IMR-90 (cell line): ENCODE data around the gene IGFBPL1.

Experiments
- CEBPB ChIP-seq: IDR thresholded peaks from 2 replicates; pipeline ENCODE4 v1.6.1; 2012; ENCODE audit warnings: low read depth, low read length, improper control_type of control experiment
- CTCF ChIP-seq: conservative IDR thresholded peaks from 2 replicates; pipeline ENCODE4 v1.5.1; 2012; ENCODE audit warnings: mild to moderate bottlenecking, low read depth, low read length, improper control_type of control experiment
- MXI1 ChIP-seq: IDR thresholded peaks from 2 replicates; pipeline ENCODE4 v1.6.1; 2012; ENCODE audit warnings: low read depth, mild to moderate bottlenecking, low read length, moderate library complexity, borderline replicate concordance
- POLR2A ChIP-seq: IDR thresholded peaks from 2 replicates; pipeline ENCODE4 v1.6.1; 2012; ENCODE audit warnings: mild to moderate bottlenecking, low read depth, low read length

DNA sequence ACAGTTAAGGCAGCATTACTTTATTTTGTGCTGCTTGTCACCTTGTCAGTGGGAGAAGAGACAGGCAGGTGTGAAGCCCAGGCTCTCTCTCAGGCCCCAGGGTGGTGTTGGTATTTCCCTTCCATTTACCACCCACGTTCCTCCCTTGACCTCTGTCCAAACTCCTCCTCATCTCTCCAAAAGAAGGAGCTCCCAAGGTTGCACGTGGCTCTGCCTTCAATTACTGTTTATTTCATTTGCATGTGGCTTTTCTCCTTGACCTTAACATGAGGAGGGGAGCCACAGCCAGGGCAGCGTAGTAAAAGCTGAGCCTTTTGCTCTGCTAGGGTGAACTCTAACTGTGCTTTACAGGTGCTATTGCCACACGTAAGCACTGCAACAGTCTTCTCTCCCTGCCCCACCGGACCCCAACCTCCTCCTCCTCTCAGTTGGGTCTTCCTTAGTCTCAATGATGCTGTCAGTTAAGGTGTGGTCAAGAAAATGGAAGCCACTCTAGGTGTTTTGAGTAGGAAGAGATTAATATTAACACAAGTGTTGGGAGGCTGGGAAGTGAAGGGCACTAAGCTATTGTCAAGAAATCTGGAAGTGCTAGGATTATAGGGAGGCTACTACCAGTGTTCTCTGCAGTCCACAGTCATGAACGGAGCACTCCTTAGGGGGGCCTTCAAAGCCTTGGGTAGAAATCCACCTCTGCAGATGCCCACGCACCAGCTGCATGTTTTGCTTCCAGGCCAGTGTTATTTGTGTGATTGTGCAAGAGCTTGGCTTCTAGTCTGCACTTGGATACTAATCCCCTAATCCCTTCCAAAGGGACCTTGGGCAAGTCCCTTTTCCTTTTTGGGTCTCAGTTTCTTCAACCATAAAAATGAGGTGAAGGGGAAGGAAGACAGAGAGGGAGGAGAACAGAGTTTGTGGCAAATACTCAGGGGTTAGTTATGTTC lies 35.7 kb downstream of the IGFBPL1 start:
- TF ChIP-seq CTCF = no peak
- peak; percentile 95 for TF ChIP-seq CEBPB
- no peak for TF ChIP-seq POLR2A
- no peak for TF ChIP-seq MXI1
